Astrocyte of the spinal cord (primary cell): ENCODE results near the gene SLC35A4.

Experiments used
- DNase-seq: peaks from one replicate; pipeline ENCODE4 v3.0.0; 2011; ENCODE audit warnings: low read depth, low spot score
- H3K4me3 ChIP-seq: 2 replicates; pipeline ENCODE4 v1.5.1; 2011; ENCODE audit warnings: low read depth, mild to moderate bottlenecking, low read length, moderate library complexity
- CTCF ChIP-seq: IDR thresholded peaks from 2 replicates; pipeline ENCODE4 v1.5.1; 2012; ENCODE audit warnings: low read depth, mild to moderate bottlenecking, low read length, inconsistent platforms
- in situ Hi-C: cut with HindIII; loops from 2 replicates; pipeline ENCODE4 v1.10.0; 2017; ENCODE audit warnings: low sequenced_read_pairs

The SLC35A4 gene

GRCh38 chr5:140603734-140604133, 39.1 kb downstream of the SLC35A4 start:
- in situ Hi-C loops: no loop called here
- no peak for DNase-seq
- no peak overlapping the region for H3K4me3 ChIP-seq
- no peak for TF ChIP-seq CTCF

- in situ Hi-C loops: no loop called here
- H3K4me3 ChIP-seq: no peak overlapping the region
- no peak for DNase-seq
- no peak for TF ChIP-seq CTCF
Measured at GRCh38 chr5:140605879-140606278, 41.3 kb downstream of the SLC35A4 start.

- no peak overlapping the region for H3K4me3 ChIP-seq
- no peak for TF ChIP-seq CTCF
- no peak for DNase-seq
- in situ Hi-C loops: no loop called here
Measured at GRCh38 chr5:140607031-140607430, 42.4 kb downstream of the SLC35A4 start.

- H3K4me3 ChIP-seq: no peak overlapping the region
- in situ Hi-C loops: no loop called here
- no peak for DNase-seq
- no peak for TF ChIP-seq CTCF
Measured at GRCh38 chr5:140608722-140609121, 44.1 kb downstream of the SLC35A4 start.

- H3K4me3 ChIP-seq: no peak overlapping the region
- TF ChIP-seq CTCF: no peak
- in situ Hi-C loops: no loop called here
- no peak for DNase-seq
Measured at GRCh38 chr5:140609126-140609525, 44.5 kb downstream of the SLC35A4 start.

- no peak for TF ChIP-seq CTCF
- in situ Hi-C loops: no loop called here
- no peak for DNase-seq
- no peak overlapping the region for H3K4me3 ChIP-seq
Measured at GRCh38 chr5:140611020-140611521, 46.4 kb downstream of the SLC35A4 start.
